Activated naive CD8-positive, alpha-beta T cell treated with anti-CD3 and anti-CD28 coated beads for 36 hours (primary cell): ENCODE measurements around the gene F2RL2. TPM values are rescaled to one million over a fixed set of nuclear protein-coding genes. Genes with fewer than 3 reads are reported as not detected.

Source experiments
- DNase-seq: peaks from one replicate; pipeline ENCODE4 v3.0.0; 2021
- H3K27ac Mint-ChIP-seq: one replicate; pipeline ENCODE4 v1.8.0; 2022; ENCODE audit warnings: mild to moderate bottlenecking, moderate library complexity, mixed read lengths
- H3K27me3 Mint-ChIP-seq: one replicate; pipeline ENCODE4 v1.8.0; 2022; ENCODE audit warnings: mild to moderate bottlenecking, mixed read lengths
- H3K36me3 Mint-ChIP-seq: one replicate; pipeline ENCODE4 v1.8.0; 2021; ENCODE audit warnings: mild to moderate bottlenecking, mixed read lengths
- H3K4me1 Mint-ChIP-seq: one replicate; pipeline ENCODE4 v1.8.0; 2021; ENCODE audit warnings: mixed read lengths
- H3K4me3 Mint-ChIP-seq: one replicate; pipeline ENCODE4 v1.8.0; 2022; ENCODE audit warnings: mild to moderate bottlenecking, moderate library complexity, mixed read lengths
- H3K9me3 Mint-ChIP-seq: one replicate; pipeline ENCODE4 v1.8.0; 2022; ENCODE audit warnings: mixed read lengths
- total RNA-seq, 2 experiments: library from RNA; stranded (reverse); gene quantifications; one replicate each; pipeline ENCODE4 v1.2.3, GENCODE V29; 2021

The F2RL2 gene
- total RNA-seq, 2 experiments from 2014 or later: not detected

DNA sequence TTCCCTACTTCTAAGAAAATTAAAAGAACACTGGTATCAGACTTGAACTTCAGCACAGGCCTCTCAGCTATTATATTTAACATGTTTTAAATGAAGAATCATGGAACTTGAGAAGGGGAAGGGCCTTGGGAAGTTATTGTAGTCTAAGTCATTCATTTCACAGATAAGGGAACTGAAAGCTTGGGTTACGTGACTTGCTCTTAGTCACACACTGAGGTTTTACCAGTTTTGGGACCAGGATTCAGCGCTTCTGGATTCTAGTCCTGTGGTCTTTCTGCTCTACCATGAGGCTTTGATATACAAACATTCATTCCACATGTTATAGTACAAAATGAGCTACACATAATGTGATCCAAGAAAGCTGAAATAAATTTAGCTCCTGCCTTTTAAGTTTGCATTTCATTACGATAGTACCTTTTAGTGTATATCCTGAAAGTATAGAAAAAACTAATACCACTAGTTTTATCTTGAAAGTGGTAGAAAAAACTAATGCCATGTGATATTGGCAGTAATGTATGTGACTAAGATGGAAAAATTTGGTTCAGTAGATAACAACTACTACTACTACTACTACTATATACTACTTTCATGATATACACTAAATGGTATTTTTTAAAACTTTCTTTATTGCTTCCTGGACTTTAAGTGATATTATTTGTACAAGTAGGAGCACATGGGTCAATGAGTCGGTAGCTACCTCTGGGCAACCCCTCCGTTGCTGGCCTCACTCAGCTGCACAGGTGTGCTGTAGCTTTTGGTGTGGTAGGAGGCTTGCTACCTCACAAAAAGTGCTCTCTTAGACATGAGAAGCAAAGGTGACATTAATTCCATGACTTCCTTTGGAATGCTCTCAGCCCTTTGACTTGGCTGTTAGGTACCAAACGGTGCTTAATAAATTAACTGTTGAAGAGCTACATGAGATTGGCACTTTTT, 40.7 kb downstream of the F2RL2 start:
- Mint-ChIP-seq H3K9me3 (no peaks in the 10 kb centered on the region), H3K27me3 (no peaks in the 10 kb centered on the region), H3K36me3 (peaks cover 1% of the 10 kb centered on the region), H3K4me1 (peaks cover 18% of the 10 kb centered on the region), H3K27ac (peak overlapping the region; percentile 51), H3K4me3 (no peak overlapping the region)
- DNase-seq: no peak

DNA sequence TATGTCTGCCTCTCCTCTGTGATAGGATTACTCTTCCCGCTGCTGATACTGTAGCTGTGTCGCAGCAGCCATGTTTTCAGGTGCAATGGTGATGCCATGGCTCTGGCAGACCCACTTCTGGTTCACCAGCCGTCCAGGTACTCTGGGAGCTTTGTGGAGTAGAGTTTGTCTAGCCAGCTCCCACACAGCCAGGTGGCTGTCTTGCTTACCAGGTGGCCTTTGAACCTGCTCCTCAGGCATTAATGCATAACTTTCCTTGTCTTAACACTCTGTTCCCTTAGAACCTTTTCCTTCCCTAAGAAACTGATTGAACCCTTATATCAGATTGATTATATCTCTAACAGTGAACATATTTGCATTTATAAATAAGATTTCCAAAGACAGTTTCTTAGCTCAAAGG, 42.2 kb downstream of the F2RL2 start:
- Mint-ChIP-seq H3K36me3 (peaks cover 1% of the 10 kb centered on the region), H3K4me1 (peaks cover 18% of the 10 kb centered on the region)
- no peak for DNase-seq

DNA sequence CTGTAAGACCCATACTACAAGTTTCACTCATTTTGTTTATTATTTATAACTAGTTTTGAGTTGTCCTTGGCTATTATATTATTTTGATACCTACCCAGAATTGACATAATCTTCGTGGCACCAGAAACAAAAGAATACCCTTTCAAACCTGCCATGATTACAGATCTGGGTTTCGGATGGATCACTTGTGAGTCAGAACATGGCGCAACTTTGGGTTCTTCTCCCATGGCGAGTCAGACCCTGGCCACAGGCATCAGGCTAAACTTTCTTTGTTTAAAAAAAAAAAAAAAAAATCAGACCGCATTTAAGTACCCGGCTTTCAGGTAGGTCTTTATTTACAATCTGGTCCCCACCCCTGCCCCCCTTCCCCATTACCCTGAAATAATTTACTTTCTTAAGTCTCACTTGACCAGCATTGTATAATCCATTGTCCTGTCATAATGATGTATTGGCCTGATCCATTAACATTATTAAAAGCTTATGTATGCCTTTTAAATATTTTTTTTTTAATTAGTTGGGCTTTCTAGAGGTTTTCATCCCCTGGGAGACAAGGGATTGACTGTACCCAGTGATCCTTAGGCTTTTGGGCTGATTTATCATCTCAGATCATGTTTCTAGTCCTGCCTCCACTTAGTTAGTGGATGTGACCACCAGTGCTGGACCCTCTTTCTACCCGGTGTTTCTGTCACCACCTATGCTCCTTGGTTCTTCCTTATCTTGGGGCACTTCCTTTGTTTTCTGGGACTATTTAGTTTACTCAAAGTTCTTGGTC, 43.9 kb downstream of the F2RL2 start:
- no peak overlapping the region for H3K4me3 Mint-ChIP-seq
- no peaks in the 10 kb centered on the region for H3K27me3 Mint-ChIP-seq
- no peaks in the 10 kb centered on the region for H3K9me3 Mint-ChIP-seq
- H3K36me3 Mint-ChIP-seq: peaks cover 1% of the 10 kb centered on the region
- H3K4me1 Mint-ChIP-seq: peaks cover 18% of the 10 kb centered on the region
- DNase-seq: no peak
- H3K27ac Mint-ChIP-seq: no peak overlapping the region

More for the DNA sequence above, 42.2 kb downstream of the F2RL2 start:
- no peaks in the 10 kb centered on the region for H3K9me3 Mint-ChIP-seq
- H3K4me3 Mint-ChIP-seq: no peak overlapping the region
- no peaks in the 10 kb centered on the region for H3K27me3 Mint-ChIP-seq
- H3K27ac Mint-ChIP-seq: no peak overlapping the region

DNA sequence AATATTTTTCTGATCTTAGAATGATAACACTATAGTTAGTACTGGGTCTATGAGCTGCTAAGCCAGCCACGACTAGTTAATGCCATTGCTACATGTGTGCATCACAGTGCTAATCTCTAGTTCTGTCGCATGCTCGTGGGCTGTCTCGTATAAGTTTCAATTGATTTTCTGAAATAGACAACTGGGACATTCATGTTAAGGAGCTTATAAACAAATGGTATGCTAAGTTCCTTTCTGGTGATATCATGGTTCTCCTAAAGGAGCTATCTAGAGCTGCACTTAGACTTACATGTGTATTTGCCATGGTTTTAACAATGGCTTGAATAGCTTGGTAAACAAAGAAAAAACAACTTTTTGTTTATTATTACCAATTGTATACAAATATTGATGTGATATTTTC, 46.2 kb downstream of the F2RL2 start:
- Mint-ChIP-seq H3K9me3 (no peaks in the 10 kb centered on the region), H3K36me3 (peaks cover 1% of the 10 kb centered on the region), H3K4me3 (no peak overlapping the region), H3K27ac (no peak overlapping the region), H3K4me1 (peaks cover 9% of the 10 kb centered on the region), H3K27me3 (no peaks in the 10 kb centered on the region)
- DNase-seq: no peak

DNA sequence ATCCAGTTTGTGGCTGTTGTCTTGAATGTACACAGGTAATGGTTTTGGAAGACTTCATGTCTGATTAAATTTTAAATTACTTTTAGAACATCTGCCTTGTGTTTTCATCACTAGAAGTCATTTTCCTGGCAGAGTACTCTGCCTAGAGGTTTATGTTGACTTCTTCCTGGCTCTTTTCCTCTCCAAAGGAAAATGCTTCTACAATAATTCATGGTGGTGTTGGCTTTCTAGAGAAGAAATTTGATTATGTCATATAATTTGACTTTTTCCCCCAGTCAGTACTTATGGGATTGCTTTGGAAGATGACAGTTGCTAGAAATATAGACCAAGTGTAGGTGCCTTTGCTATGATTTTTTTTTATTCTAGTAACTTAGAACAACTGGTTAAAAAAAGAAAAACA, 46.8 kb downstream of the F2RL2 start:
- H3K4me3 Mint-ChIP-seq: no peak overlapping the region
- no peaks in the 10 kb centered on the region for H3K9me3 Mint-ChIP-seq
- H3K36me3 Mint-ChIP-seq: peaks cover 1% of the 10 kb centered on the region

DNA sequence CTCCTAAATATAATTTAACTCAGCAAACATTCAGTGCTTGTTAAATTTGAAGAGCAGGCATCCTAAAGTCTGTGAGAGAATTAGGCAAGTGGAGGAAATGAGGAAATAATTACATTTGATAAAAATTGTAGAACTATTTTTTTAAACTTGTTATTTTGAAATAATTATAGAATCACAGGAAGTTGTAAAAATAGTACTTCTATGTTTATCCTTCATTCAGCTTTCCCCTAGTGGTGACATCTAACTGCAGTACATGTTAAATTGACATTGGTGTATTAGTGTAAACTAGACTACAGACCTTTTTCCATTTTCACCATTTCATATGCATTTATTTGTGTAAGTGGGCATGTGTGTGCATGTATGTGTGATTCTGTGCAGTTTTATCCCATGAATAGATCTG, 51.6 kb downstream of the F2RL2 start:
- Mint-ChIP-seq H3K27ac (no peak overlapping the region), H3K27me3 (no peaks in the 10 kb centered on the region), H3K36me3 (peaks cover 3% of the 10 kb centered on the region), H3K4me1 (peaks cover 3% of the 10 kb centered on the region), H3K4me3 (no peak overlapping the region), H3K9me3 (no peaks in the 10 kb centered on the region)
- no peak for DNase-seq

More for the DNA sequence above, 46.8 kb downstream of the F2RL2 start:
- DNase-seq: no peak
- Mint-ChIP-seq H3K27me3 (no peaks in the 10 kb centered on the region), H3K27ac (no peak overlapping the region), H3K4me1 (peaks cover 4% of the 10 kb centered on the region)

DNA sequence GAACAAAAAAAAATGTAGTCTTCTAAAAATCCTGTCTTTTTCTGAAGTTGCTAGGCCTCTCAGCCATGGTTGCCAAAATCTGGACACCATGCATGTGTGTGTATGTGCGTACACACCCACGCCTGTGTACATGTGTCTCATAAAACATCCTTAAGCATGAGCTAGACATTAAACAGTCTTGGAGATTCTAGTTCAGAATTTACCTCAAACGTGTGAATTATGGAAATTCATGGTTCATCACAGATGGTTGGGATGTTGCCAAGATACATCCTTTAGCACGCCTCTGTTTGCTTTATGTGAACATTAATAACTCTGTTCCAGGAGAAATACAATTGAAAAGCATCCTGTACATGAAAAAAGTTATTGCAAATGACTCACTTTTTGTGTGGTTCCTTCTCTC, 53.0 kb downstream of the F2RL2 start:
- Mint-ChIP-seq H3K27ac (no peak overlapping the region), H3K4me1 (peaks cover 4% of the 10 kb centered on the region), H3K36me3 (peaks cover 3% of the 10 kb centered on the region), H3K4me3 (no peak overlapping the region), H3K27me3 (no peaks in the 10 kb centered on the region), H3K9me3 (no peaks in the 10 kb centered on the region)
- DNase-seq: no peak

Other genes starting within 250 kb of the F2RL2 start
- gene IQGAP2, start 220.1 kb downstream of the F2RL2 start, total RNA-seq: 10 to 100 TPM; 30.3 to 30.6 TPM
- gene F2R, start 92.7 kb upstream of the F2RL2 start, total RNA-seq: 1 to 10 TPM; 2.2 to 2.8 TPM
- gene F2RL1, start 195.6 kb upstream of the F2RL2 start, total RNA-seq: 1 to 10 TPM; 2.9 to 3.6 TPM
- under 1 TPM in 1 of 2 experiments, not detected in 1; 0.23 TPM for gene S100Z, start 226.6 kb upstream of the F2RL2 start, total RNA-seq